ENCODE data around the gene UTP25.

Gene UTP25

DNA sequence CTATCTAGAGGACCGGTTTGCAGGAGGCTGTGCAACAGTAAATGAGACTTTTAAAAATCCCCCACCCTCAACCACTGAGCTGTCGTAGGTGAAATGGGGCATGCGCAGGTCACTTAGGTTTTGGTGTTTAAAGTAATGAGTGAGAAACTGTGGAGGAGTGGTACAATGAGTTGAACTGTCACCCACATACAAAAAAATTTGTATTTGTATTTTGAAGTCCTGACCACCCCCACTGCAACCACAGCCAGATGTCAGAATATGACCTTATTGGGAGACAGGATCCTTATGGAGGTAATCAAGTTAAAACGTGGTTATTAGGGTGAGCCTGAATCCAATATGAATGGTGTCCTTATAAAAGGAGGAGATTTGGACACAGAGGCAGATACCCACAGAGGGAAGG is 20.3 kb upstream of the UTP25 start:
- Histone ChIP-seq H3K4me3 (ENCODE audit: low read length) (no peak overlapping the region), H3K36me3 (ENCODE audit: control insufficient read depth, low read depth, low read length) (no peaks in the 10 kb centered on the region), H3K9ac (ENCODE audit: low read length) (no peak overlapping the region), H3K27ac (ENCODE audit: low read length) (no peak overlapping the region), H3K9me3 (ENCODE audit: control insufficient read depth, low read depth, low read length) (no peaks in the 10 kb centered on the region), H3K4me1 (ENCODE audit: control insufficient read depth, low read depth, low read length) (peaks cover 3% of the 10 kb centered on the region), H3K27me3 (ENCODE audit: control insufficient read depth, insufficient read depth, low read length) (peaks cover 21% of the 10 kb centered on the region)

DNA sequence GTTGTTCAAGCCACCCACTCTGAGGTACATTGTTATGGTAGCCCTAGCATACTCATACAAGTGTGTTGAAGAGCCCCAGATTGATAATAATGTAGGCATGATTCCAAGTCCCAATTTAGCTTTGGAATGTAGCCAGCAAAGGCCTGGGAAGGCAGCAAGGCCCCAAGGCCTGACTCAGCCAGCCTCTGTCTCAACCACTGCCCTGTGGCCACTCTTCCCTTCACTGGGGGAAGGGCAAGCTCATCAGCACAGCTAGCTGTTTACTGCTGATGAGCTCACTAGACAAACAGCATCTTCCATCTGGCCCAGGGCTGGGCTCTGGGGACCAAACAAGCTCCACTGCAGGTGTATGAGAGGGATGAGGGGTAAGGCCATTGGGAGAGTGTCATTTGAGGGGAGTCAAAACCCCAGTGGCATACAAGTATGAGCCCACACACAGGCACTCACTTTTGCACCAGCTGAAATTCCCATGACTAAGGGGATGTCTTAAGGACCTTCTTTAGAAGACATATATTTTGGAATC is 19.7 kb upstream of the UTP25 start:
- H3K27ac ChIP-seq (ENCODE audit: low read length): no peak overlapping the region
- peaks cover 20% of the 10 kb centered on the region for H3K27me3 ChIP-seq (ENCODE audit: control insufficient read depth, insufficient read depth, low read length)
- H3K4me3 ChIP-seq (ENCODE audit: low read length): no peak overlapping the region
- H3K9ac ChIP-seq (ENCODE audit: low read length): no peak overlapping the region
- H3K4me1 ChIP-seq (ENCODE audit: control insufficient read depth, low read depth, low read length): peaks cover 3% of the 10 kb centered on the region
- no peaks in the 10 kb centered on the region for H3K36me3 ChIP-seq (ENCODE audit: control insufficient read depth, low read depth, low read length)
- H3K9me3 ChIP-seq (ENCODE audit: control insufficient read depth, low read depth, low read length): no peaks in the 10 kb centered on the region

DNA sequence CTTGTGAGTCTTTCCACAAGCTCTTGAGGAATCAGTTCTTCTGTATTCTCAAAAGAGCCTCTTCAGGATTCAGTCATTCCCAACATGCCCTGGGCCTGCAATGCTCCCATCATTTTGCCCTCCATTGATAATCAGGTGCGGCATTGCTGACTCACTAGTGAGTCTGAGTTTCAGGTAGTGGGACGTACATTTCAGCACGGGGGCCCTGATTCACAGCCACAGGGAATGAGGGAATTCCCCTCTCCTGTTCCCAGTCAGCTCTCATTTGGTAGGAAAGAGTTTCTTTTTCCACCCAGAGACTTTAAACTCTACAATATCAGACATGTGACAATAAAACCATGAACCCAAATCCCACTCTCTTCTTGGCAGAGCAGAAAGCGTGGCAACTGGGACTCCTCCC is 18.2 kb upstream of the UTP25 start:
- peaks cover 8% of the 10 kb centered on the region for H3K27me3 ChIP-seq (ENCODE audit: control insufficient read depth, insufficient read depth, low read length)
- no peaks in the 10 kb centered on the region for H3K36me3 ChIP-seq (ENCODE audit: control insufficient read depth, low read depth, low read length)
- peaks cover 3% of the 10 kb centered on the region for H3K4me1 ChIP-seq (ENCODE audit: control insufficient read depth, low read depth, low read length)
- no peaks in the 10 kb centered on the region for H3K9me3 ChIP-seq (ENCODE audit: control insufficient read depth, low read depth, low read length)
- no peak overlapping the region for H3K9ac ChIP-seq (ENCODE audit: low read length)
- H3K4me3 ChIP-seq (ENCODE audit: low read length): no peak overlapping the region
- H3K27ac ChIP-seq (ENCODE audit: low read length): no peak overlapping the region

DNA sequence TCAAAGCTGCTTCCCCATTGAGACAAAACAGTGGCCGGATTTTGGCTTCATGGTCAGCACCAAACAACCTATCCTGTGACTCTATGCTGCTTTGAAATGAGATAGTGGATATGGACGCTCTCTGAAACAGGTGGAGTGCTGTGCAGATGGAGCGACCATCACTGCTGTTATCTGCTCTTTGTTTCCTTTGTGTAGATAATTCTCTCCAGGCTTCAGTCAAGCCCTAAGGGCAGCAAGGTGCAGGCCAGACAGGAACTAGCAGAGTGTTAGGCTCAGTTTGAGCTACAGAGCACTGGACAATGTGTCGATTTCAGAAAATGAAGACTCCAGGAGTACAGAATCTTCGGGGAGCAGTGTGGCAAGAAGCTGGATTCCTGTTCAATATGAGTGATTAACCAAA is 17.0 kb upstream of the UTP25 start:
- Histone ChIP-seq H3K9me3 (ENCODE audit: control insufficient read depth, low read depth, low read length) (no peaks in the 10 kb centered on the region), H3K4me3 (ENCODE audit: low read length) (no peak overlapping the region), H3K27me3 (ENCODE audit: control insufficient read depth, insufficient read depth, low read length) (no peaks in the 10 kb centered on the region), H3K36me3 (ENCODE audit: control insufficient read depth, low read depth, low read length) (no peaks in the 10 kb centered on the region), H3K9ac (ENCODE audit: low read length) (no peak overlapping the region), H3K27ac (ENCODE audit: low read length) (no peak overlapping the region), H3K4me1 (ENCODE audit: control insufficient read depth, low read depth, low read length) (peaks cover 3% of the 10 kb centered on the region)

DNA sequence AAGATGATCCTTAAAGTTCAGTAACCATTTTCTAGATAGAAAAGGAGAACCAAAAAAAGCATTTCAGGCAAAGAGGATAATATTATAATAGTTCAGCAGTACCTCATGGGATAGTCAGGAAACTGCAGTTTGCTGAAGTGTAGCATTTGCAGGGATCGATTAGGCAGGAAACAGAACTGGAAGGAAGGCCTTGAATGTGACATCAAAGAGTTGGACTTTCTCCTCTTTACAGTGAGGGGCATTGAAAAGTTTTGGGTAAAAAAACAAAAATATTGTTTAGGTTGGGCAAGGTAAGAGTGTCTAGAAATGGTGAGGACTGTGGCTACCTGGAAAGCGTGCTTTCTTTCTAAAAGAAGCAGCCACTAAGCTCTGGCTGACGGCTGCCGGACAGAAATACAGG is 13.9 kb upstream of the UTP25 start:
- H3K27ac ChIP-seq (ENCODE audit: low read length): no peak overlapping the region
- H3K27me3 ChIP-seq (ENCODE audit: control insufficient read depth, insufficient read depth, low read length): peaks cover 2% of the 10 kb centered on the region
- no peaks in the 10 kb centered on the region for H3K9me3 ChIP-seq (ENCODE audit: control insufficient read depth, low read depth, low read length)
- H3K4me1 ChIP-seq (ENCODE audit: control insufficient read depth, low read depth, low read length): no peaks in the 10 kb centered on the region
- no peak overlapping the region for H3K4me3 ChIP-seq (ENCODE audit: low read length)
- no peaks in the 10 kb centered on the region for H3K36me3 ChIP-seq (ENCODE audit: control insufficient read depth, low read depth, low read length)
- H3K9ac ChIP-seq (ENCODE audit: low read length): no peak overlapping the region

DNA sequence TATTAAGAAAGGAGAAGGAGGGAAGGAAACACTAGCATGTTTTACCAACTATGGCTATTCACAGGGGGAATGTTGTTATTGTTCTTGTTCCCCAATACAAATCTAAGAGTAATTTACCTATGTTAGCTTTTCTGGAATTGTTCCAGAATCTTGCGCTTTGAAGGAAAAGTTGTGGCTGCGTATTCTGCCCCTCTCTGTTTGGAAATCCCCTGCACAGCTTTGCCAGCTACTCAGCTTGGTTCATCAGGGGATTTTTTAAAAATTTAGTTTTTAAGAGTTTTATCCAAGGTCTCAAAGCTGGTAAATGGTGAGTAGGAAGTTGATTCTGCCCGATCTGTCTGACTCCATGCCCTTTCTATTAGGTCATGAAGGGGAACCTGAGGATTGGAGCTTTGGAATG is 12.3 kb upstream of the UTP25 start:
- no peak overlapping the region for H3K9ac ChIP-seq (ENCODE audit: low read length)
- no peak overlapping the region for H3K27ac ChIP-seq (ENCODE audit: low read length)
- H3K4me1 ChIP-seq (ENCODE audit: control insufficient read depth, low read depth, low read length): no peaks in the 10 kb centered on the region
- H3K9me3 ChIP-seq (ENCODE audit: control insufficient read depth, low read depth, low read length): no peaks in the 10 kb centered on the region
- peaks cover 9% of the 10 kb centered on the region for H3K27me3 ChIP-seq (ENCODE audit: control insufficient read depth, insufficient read depth, low read length)
- no peak overlapping the region for H3K4me3 ChIP-seq (ENCODE audit: low read length)
- H3K36me3 ChIP-seq (ENCODE audit: control insufficient read depth, low read depth, low read length): no peaks in the 10 kb centered on the region

DNA sequence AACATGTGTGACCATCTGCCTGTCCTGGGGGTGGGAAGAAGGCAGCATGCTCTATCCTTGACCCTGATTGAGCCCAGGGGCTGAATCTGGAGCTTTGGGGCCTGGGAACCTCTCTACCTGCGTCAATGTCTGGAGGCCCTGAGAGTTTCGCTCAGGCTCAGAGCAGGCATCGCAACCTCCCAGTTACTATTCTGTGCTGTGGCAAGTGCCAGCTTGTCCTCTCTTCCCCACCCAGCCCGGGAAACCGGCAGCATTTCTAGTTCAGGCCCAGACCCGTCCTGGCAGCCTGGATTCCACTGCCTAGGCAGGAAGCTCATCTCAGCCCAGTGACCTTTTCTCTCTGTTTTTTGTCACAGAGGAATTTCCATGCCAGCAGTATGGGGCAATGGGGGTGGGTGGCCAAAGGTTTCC is 11.8 kb upstream of the UTP25 start:
- H3K9me3 ChIP-seq (ENCODE audit: control insufficient read depth, low read depth, low read length): no peaks in the 10 kb centered on the region
- no peak overlapping the region for H3K27ac ChIP-seq (ENCODE audit: low read length)
- no peak overlapping the region for H3K4me3 ChIP-seq (ENCODE audit: low read length)
- no peaks in the 10 kb centered on the region for H3K4me1 ChIP-seq (ENCODE audit: control insufficient read depth, low read depth, low read length)
- no peak overlapping the region for H3K9ac ChIP-seq (ENCODE audit: low read length)
- peaks cover 14% of the 10 kb centered on the region for H3K27me3 ChIP-seq (ENCODE audit: control insufficient read depth, insufficient read depth, low read length)
- H3K36me3 ChIP-seq (ENCODE audit: control insufficient read depth, low read depth, low read length): no peaks in the 10 kb centered on the region

DNA sequence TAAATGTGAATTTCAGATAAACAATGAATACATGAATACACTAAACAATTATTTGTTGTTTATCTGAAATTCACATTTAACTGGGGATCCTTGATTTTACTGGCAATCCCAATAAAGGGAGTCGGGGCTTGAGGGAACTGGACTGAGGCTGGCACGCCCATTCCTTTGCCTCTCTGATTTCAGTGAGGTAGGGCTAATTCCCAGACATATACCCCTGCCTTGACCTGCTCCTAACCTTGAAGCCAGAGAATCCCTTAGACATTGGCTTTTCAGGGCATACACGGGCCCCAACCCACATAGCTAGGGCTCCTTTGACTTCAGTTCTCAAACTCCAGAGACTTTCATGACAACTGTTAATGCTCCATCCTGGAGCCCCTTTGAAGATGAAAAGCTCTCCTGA is 10.8 kb upstream of the UTP25 start:
- no peaks in the 10 kb centered on the region for H3K36me3 ChIP-seq (ENCODE audit: control insufficient read depth, low read depth, low read length)
- no peaks in the 10 kb centered on the region for H3K4me1 ChIP-seq (ENCODE audit: control insufficient read depth, low read depth, low read length)
- no peaks in the 10 kb centered on the region for H3K9me3 ChIP-seq (ENCODE audit: control insufficient read depth, low read depth, low read length)
- no peak overlapping the region for H3K27ac ChIP-seq (ENCODE audit: low read length)
- peaks cover 16% of the 10 kb centered on the region for H3K27me3 ChIP-seq (ENCODE audit: control insufficient read depth, insufficient read depth, low read length)
- no peak overlapping the region for H3K4me3 ChIP-seq (ENCODE audit: low read length)
- H3K9ac ChIP-seq (ENCODE audit: low read length): no peak overlapping the region

DNA sequence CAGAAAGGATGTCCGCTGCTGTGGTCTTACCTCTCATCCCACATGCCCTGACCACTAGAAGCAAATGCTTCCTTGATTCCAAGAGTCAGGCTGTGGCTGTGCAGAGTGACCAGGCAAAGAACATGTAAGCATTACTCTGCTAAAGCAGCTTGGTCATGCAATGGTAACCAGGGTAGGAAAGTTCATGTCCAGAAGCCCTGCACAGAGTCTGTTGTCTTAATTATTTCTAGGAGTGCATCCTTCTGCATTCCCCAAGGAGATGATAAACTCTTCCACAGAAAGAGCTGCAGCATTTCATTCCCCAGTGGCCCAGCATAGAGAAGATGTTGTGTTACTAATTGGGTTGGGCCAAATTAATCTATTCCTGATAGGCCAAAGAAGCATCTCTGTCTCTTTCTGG is 10.1 kb upstream of the UTP25 start:
- Histone ChIP-seq H3K27me3 (ENCODE audit: control insufficient read depth, insufficient read depth, low read length) (peaks cover 18% of the 10 kb centered on the region), H3K9me3 (ENCODE audit: control insufficient read depth, low read depth, low read length) (no peaks in the 10 kb centered on the region), H3K36me3 (ENCODE audit: control insufficient read depth, low read depth, low read length) (no peaks in the 10 kb centered on the region), H3K4me1 (ENCODE audit: control insufficient read depth, low read depth, low read length) (no peaks in the 10 kb centered on the region), H3K9ac (ENCODE audit: low read length) (no peak overlapping the region), H3K4me3 (ENCODE audit: low read length) (no peak overlapping the region), H3K27ac (ENCODE audit: low read length) (no peak overlapping the region)

DNA sequence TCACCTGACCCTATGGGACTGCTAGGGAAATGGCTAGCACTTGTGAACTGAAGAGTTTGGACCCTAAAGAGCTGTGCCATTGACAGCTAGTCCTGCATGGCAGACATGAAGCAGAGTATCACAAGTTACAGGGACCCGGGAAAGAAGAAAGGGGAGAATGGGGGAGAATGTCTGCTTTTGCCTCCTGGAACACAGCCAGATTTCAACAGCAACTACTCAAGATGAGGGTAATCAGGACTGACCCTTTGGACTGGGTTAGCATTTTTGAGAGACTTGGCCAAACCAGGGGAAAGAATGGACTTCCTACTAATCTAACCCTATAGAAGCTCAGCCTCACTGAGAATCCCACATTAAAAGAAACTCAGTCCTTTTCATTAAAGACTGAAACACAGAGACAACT is 8.7 kb upstream of the UTP25 start:
- Histone ChIP-seq H3K27me3 (ENCODE audit: control insufficient read depth, insufficient read depth, low read length) (peaks cover 22% of the 10 kb centered on the region), H3K27ac (ENCODE audit: low read length) (no peak overlapping the region), H3K4me1 (ENCODE audit: control insufficient read depth, low read depth, low read length) (no peaks in the 10 kb centered on the region), H3K9ac (ENCODE audit: low read length) (no peak overlapping the region), H3K36me3 (ENCODE audit: control insufficient read depth, low read depth, low read length) (no peaks in the 10 kb centered on the region), H3K4me3 (ENCODE audit: low read length) (no peak overlapping the region), H3K9me3 (ENCODE audit: control insufficient read depth, low read depth, low read length) (no peaks in the 10 kb centered on the region)

DNA sequence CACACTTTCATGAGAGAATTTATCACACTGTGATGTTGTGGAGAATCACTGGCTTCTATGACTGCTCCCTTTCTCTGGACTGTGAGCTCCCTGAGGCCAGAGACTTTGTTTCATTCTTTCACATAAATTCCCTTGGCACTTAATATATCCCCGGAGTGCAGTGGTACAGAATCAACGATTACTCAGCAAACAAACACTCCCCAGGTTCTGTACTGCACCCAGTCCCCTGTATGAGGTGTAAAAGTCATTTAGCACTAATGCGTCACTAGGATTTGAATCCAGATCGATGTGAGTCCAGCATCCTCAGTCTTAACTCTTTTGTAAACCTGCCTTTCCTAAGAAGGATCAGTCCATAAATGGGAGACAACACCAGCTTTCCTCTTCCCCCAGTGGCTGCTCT is 6.8 kb upstream of the UTP25 start:
- Histone ChIP-seq H3K9me3 (ENCODE audit: control insufficient read depth, low read depth, low read length) (no peaks in the 10 kb centered on the region), H3K4me1 (ENCODE audit: control insufficient read depth, low read depth, low read length) (no peaks in the 10 kb centered on the region), H3K27me3 (ENCODE audit: control insufficient read depth, insufficient read depth, low read length) (peaks cover 22% of the 10 kb centered on the region), H3K36me3 (ENCODE audit: control insufficient read depth, low read depth, low read length) (no peaks in the 10 kb centered on the region), H3K9ac (ENCODE audit: low read length) (no peak overlapping the region), H3K27ac (ENCODE audit: low read length) (no peak overlapping the region), H3K4me3 (ENCODE audit: low read length) (no peak overlapping the region)

DNA sequence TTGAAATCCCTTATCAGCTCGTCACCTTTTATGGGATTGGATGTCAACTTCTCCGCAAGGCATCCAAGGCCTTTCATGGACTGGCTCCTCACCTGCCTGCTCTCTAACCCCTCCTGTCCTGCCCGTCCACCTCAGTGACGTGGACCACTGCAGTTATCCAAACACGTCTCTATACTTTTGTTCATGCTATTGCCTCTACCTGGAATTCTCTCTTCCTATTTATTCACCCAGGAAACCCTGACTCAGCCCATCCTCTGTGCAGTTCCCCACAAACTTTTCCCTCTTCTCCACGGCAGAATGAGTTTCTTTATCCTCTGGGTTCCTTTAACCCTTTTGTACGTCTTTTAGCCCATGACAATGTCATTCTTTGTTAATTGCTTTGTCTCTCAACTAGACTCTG is 5.1 kb upstream of the UTP25 start:
- H3K9me3 ChIP-seq (ENCODE audit: control insufficient read depth, low read depth, low read length): no peaks in the 10 kb centered on the region
- no peak overlapping the region for H3K4me3 ChIP-seq (ENCODE audit: low read length)
- H3K27ac ChIP-seq (ENCODE audit: low read length): no peak overlapping the region
- no peak overlapping the region for H3K9ac ChIP-seq (ENCODE audit: low read length)
- no peaks in the 10 kb centered on the region for H3K36me3 ChIP-seq (ENCODE audit: control insufficient read depth, low read depth, low read length)
- no peaks in the 10 kb centered on the region for H3K4me1 ChIP-seq (ENCODE audit: control insufficient read depth, low read depth, low read length)
- peaks cover 22% of the 10 kb centered on the region for H3K27me3 ChIP-seq (ENCODE audit: control insufficient read depth, insufficient read depth, low read length)

Measured in iPS-18a (cell line).